Measurements from ENCODE around the gene LARP1.
A peak's percentile ranks its signal among the peaks of the same experiment; 100 is the strongest.

Gene LARP1

DNA sequence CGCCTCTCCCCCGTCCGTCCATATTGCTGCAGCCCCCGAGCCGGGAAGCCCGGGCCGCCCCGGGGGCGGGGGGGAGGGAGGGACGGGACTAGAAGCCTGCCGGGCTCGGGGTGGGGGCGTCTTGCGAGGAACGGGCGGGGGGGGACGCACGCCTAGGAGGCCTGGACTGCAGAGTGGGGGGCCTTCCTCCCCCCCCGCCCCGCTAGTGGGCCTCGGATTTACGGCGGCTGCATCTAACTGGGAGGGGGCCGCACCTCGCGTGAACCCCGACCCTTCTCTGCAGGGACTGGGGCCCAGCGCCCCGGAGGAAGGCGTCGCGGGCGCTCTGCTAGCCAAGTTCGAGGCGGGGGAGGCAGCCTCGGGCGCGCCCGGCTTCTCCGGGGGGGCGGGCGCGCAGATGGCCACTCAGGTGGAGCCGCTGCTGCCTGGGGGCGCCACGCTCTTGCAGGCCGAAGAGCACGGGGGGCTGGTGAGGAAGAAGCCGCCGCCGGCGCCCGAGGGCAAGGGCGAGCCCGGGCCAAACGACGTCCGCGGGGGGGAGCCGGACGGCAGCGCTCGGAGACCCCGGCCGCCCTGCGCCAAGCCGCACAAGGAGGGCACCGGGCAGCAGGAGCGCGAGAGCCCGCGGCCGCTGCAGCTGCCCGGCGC lies at the start of gene LARP1:
Gene LARP1 (plus strand): TSS at position 17 of the 648 bp plus-strand sequence. CDS start 381 bp downstream, at position 398.
- TF ChIP-seq, protein P1, sequence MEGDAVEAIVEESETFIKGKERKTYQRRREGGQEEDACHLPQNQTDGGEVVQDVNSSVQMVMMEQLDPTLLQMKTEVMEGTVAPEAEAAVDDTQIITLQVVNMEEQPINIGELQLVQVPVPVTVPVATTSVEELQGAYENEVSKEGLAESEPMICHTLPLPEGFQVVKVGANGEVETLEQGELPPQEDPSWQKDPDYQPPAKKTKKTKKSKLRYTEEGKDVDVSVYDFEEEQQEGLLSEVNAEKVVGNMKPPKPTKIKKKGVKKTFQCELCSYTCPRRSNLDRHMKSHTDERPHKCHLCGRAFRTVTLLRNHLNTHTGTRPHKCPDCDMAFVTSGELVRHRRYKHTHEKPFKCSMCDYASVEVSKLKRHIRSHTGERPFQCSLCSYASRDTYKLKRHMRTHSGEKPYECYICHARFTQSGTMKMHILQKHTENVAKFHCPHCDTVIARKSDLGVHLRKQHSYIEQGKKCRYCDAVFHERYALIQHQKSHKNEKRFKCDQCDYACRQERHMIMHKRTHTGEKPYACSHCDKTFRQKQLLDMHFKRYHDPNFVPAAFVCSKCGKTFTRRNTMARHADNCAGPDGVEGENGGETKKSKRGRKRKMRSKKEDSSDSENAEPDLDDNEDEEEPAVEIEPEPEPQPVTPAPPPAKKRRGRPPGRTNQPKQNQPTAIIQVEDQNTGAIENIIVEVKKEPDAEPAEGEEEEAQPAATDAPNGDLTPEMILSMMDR (IDR thresholded peaks at IDR 0.05; ENCODE audit: low read depth, low read length): no peak
- TF ChIP-seq POLR2A (IDR thresholded peaks at IDR 0.05; ENCODE audit: extremely low read depth, insufficient read length) (peak; percentile 12), MYC (IDR thresholded peaks at IDR 0.05; ENCODE audit: low read depth, low read length) (no peak)
- TF ChIP-seq, protein P2, sequence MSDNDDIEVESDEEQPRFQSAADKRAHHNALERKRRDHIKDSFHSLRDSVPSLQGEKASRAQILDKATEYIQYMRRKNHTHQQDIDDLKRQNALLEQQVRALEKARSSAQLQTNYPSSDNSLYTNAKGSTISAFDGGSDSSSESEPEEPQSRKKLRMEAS (IDR thresholded peaks at IDR 0.05; ENCODE audit: low read depth, low read length): no peak
- peak; percentile 63 for DNase-seq (ENCODE audit: low read depth)

DNA sequence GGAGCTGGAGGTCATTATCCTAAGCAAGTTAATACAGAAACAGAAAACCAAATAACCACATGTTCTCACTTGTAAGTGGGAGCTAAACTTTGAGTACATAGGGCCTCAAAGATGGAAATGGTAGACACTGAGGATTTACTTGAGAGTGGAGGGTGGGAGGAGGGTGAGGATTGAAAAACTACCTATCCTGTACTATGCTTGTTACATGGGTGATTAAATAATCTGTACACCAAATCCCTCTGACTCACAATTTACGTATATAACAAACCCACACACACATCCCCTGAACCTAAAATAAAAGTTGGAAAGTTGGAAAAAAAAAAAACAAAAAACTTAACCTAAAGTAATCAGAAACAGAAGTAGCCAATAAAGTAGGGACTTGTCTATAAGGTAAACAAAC lies 48.8 kb upstream of the LARP1 start:
- H3K4me3 ChIP-seq (ENCODE audit: low read depth, low read length): no peak overlapping the region
- TF ChIP-seq POLR2A (IDR thresholded peaks at IDR 0.05; ENCODE audit: extremely low read depth, insufficient read length) (no peak), MYC (IDR thresholded peaks at IDR 0.05; ENCODE audit: low read depth, low read length) (no peak)
- TF ChIP-seq, protein P2 (IDR thresholded peaks at IDR 0.05; ENCODE audit: low read depth, low read length): no peak
- TF ChIP-seq, protein P1 (IDR thresholded peaks at IDR 0.05; ENCODE audit: low read depth, low read length): no peak
- no peak for DNase-seq (ENCODE audit: low read depth)

More for the DNA sequence above, at the start of gene LARP1:
- H3K4me3 ChIP-seq (ENCODE audit: low read depth, low read length): peak within 1 kb of the TSS; percentile 96

DNA sequence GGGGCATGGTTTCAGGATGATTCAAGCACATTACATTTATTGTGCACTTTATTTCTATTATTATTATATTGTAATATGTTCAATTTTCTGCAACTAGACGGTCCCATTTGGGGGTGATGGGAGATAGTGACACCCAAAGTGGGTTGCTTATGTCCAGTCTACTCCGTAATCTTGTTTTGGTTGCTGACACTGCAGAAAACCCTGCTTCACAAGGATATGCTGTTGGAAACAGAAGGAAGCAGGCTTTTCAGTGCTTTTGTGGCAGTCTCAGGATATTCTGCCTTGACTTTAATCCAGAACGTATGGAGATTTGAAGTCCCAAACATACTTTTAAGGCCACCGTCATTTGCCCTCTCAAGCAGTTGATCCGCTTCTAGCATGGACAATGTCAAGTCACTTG lies 47.5 kb upstream of the LARP1 start:
- TF ChIP-seq POLR2A (IDR thresholded peaks at IDR 0.05; ENCODE audit: extremely low read depth, insufficient read length) (no peak), MYC (IDR thresholded peaks at IDR 0.05; ENCODE audit: low read depth, low read length) (no peak)
- TF ChIP-seq, protein P1 (IDR thresholded peaks at IDR 0.05; ENCODE audit: low read depth, low read length): no peak
- TF ChIP-seq, protein P2 (IDR thresholded peaks at IDR 0.05; ENCODE audit: low read depth, low read length): no peak
- no peak for DNase-seq (ENCODE audit: low read depth)
- no peak overlapping the region for H3K4me3 ChIP-seq (ENCODE audit: low read depth, low read length)

DNA sequence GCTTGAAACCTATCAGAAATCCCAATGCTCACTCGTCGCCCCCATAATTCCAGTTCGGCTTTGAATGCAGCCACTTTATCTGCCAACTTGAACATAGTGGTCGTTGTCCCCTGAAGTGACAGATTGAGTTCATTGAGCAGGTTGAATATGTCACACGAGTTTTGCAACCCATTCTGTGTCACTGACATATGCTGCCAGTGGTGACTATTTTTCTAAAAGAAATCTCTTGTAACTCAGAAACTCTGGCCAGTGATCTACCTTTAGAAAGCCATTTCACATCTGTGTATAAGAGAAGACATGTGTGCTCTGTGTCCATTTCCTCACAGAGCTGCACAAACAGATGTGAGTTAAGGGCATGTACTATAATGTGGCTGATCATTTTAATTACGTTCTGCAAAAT lies 47.0 kb upstream of the LARP1 start:
- DNase-seq (ENCODE audit: low read depth): no peak
- TF ChIP-seq, protein P2 (IDR thresholded peaks at IDR 0.05; ENCODE audit: low read depth, low read length): no peak
- TF ChIP-seq POLR2A (IDR thresholded peaks at IDR 0.05; ENCODE audit: extremely low read depth, insufficient read length) (no peak), MYC (IDR thresholded peaks at IDR 0.05; ENCODE audit: low read depth, low read length) (no peak)
- TF ChIP-seq, protein P1 (IDR thresholded peaks at IDR 0.05; ENCODE audit: low read depth, low read length): no peak
- no peak overlapping the region for H3K4me3 ChIP-seq (ENCODE audit: low read depth, low read length)

DNA sequence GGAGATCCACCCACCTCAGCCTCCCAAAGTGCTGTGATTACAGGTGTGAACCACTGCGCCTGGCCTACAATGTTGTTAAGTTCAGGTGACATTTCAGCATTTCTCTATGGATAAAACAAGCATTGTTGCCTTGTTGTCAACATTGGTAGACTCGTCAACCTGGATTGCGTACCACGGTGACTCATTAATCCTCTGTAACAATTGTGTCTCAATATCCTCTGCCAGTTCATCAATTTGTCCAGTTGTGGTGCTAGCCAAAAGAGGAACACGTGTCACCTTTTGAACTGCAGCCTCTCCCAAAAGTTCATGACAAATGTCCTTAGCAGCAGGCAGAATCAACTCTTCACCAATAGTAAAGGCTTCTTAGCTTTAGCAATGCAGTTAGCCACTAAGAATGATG lies 46.3 kb upstream of the LARP1 start:
- no peak overlapping the region for H3K4me3 ChIP-seq (ENCODE audit: low read depth, low read length)
- DNase-seq (ENCODE audit: low read depth): peak; percentile 88
- TF ChIP-seq POLR2A (IDR thresholded peaks at IDR 0.05; ENCODE audit: extremely low read depth, insufficient read length): no peak
- TF ChIP-seq, protein P2 (IDR thresholded peaks at IDR 0.05; ENCODE audit: low read depth, low read length): peak; percentile 91
- TF ChIP-seq MYC (IDR thresholded peaks at IDR 0.05; ENCODE audit: low read depth, low read length): peak; percentile 34; the same call in 1 of the 2 replicates
- TF ChIP-seq, protein P1 (IDR thresholded peaks at IDR 0.05; ENCODE audit: low read depth, low read length): no peak

Data from NB4 (cell line).